ENCODE data around the gene RABGAP1L.

The RABGAP1L gene

DNA sequence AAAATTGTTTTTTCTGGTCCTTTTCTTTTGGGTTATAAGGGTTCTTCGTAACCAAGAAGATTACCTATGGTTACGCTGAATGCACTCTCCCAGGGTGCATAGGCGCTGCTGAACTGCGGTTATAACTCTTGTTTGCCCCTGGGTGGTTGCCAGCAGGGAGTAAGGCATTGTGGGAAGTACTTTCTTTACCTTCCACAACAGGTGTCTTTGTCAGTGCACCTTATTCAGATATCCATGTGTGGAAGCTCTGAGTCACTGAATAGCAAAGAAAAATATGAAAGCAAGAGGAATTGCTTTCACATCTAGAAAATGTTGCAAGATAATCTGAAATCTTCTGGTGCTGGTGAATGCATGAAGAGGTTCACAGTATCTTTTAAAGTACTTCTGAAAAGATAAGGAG lies 716.0 kb downstream of the RABGAP1L start:
- Histone ChIP-seq H3K36me3 (ENCODE audit: control insufficient read depth in 4 of 4, insufficient read depth in 4 of 4, low read length in 3 of 4) (no peaks in the 10 kb centered on the region), H3K27me3 (replicated peaks in 2 of 5; ENCODE audit: control insufficient read depth in 4 of 5, insufficient read depth in 5 of 5, low read length in 4 of 5) (no peaks in the 10 kb centered on the region), H3K4me3 (ENCODE audit: control insufficient read depth in 1 of 7, extremely low read depth in 1 of 7, insufficient read depth in 4 of 7, low read depth in 2 of 7, low read length in 6 of 7) (peak overlapping the region in 1 of 7 experiments; percentile 28), H3K9me3 (ENCODE audit: control extremely low read depth in 1 of 5, control insufficient read depth in 4 of 5, insufficient read depth in 2 of 5, low read depth in 1 of 5, low read length in 4 of 5) (no peaks in the 10 kb centered on the region), H3K27ac (ENCODE audit: insufficient read depth in 1 of 2, low read depth in 1 of 2, low read length in 2 of 2, poor library complexity in 1 of 2, severe bottlenecking in 2 of 2) (no peak overlapping the region), H3K4me1 (ENCODE audit: control extremely low read depth in 1 of 4, control insufficient read depth in 4 of 4, insufficient read depth in 4 of 4, low read length in 3 of 4) (peaks cover 0 to 16% (median 4%) of the 10 kb centered on the region in 4 experiments)
- ChIA-PET POLR2A (no interaction called here), CTCF (no interaction called here)
- peak in 1 of 3 donors; percentile 17 for DNase-seq
- 100% methylated on average over 1 of the region's 4 CpGs for WGBS (ENCODE audit: insufficient coverage)

DNA sequence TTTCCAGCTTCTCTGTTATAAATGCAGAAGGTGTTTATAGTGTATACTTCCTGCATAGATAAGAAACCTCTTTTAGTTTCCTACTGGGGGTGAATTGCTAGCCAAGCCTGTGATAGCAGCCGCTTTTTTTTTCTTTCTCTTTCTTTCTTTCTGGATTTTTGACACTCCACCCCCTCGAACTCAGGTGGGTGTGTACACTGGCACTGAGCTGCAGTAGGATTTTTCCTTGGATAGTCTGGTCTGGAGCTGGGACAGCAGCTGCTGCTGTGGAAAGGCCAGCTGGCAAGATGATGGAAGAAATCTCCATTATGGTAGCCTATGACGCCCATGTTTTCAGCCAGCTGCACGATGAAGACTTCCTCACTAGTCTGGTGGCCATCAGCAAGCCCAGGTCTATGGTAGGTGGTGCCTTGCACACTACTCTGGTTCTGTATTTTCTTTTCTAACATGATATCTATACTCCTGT lies 717.9 kb downstream of the RABGAP1L start:
- WGBS (ENCODE audit: insufficient coverage): 80% methylated on average over 2 of the region's 4 CpGs
- peak in 1 of 3 donors; percentile 6 for DNase-seq

GRCh38 chr1:174880171-174880570 lies 720.9 kb downstream of the RABGAP1L start:
- H3K27ac ChIP-seq (ENCODE audit: insufficient read depth in 1 of 2, low read depth in 1 of 2, low read length in 2 of 2, poor library complexity in 1 of 2, severe bottlenecking in 2 of 2): no peak overlapping the region
- no peaks in the 10 kb centered on the region for H3K27me3 ChIP-seq (replicated peaks in 2 of 5; ENCODE audit: control insufficient read depth in 4 of 5, insufficient read depth in 5 of 5, low read length in 4 of 5)
- CTCF ChIA-PET: no interaction called here
- DNase-seq: no peak
- peaks cover 0 to 6% (median 2%) of the 10 kb centered on the region in 4 experiments for H3K4me1 ChIP-seq (ENCODE audit: control extremely low read depth in 1 of 4, control insufficient read depth in 4 of 4, insufficient read depth in 4 of 4, low read length in 3 of 4)
- 100% methylated on average over 1 of the region's 3 CpGs for WGBS (ENCODE audit: insufficient coverage)
- no peaks in the 10 kb centered on the region for H3K36me3 ChIP-seq (ENCODE audit: control insufficient read depth in 4 of 4, insufficient read depth in 4 of 4, low read length in 3 of 4)
- POLR2A ChIA-PET: no interaction called here
- no peak overlapping the region for H3K4me3 ChIP-seq (ENCODE audit: control insufficient read depth in 1 of 7, extremely low read depth in 1 of 7, insufficient read depth in 4 of 7, low read depth in 2 of 7, low read length in 6 of 7)
- no peaks in the 10 kb centered on the region for H3K9me3 ChIP-seq (ENCODE audit: control extremely low read depth in 1 of 5, control insufficient read depth in 4 of 5, insufficient read depth in 2 of 5, low read depth in 1 of 5, low read length in 4 of 5)

More for the DNA sequence above, 717.9 kb downstream of the RABGAP1L start:
- Histone ChIP-seq H3K4me3 (ENCODE audit: control insufficient read depth in 1 of 7, extremely low read depth in 1 of 7, insufficient read depth in 4 of 7, low read depth in 2 of 7, low read length in 6 of 7) (no peak overlapping the region), H3K9me3 (ENCODE audit: control extremely low read depth in 1 of 5, control insufficient read depth in 4 of 5, insufficient read depth in 2 of 5, low read depth in 1 of 5, low read length in 4 of 5) (no peaks in the 10 kb centered on the region), H3K27me3 (replicated peaks in 2 of 5; ENCODE audit: control insufficient read depth in 4 of 5, insufficient read depth in 5 of 5, low read length in 4 of 5) (no peaks in the 10 kb centered on the region), H3K4me1 (ENCODE audit: control extremely low read depth in 1 of 4, control insufficient read depth in 4 of 4, insufficient read depth in 4 of 4, low read length in 3 of 4) (peaks cover 0 to 16% (median 4%) of the 10 kb centered on the region in 4 experiments), H3K36me3 (ENCODE audit: control insufficient read depth in 4 of 4, insufficient read depth in 4 of 4, low read length in 3 of 4) (no peaks in the 10 kb centered on the region), H3K27ac (ENCODE audit: insufficient read depth in 1 of 2, low read depth in 1 of 2, low read length in 2 of 2, poor library complexity in 1 of 2, severe bottlenecking in 2 of 2) (peak overlapping the region in 1 of 2 experiments; percentile 32)
- CTCF ChIA-PET: interaction anchor here (1.6 kb wide), 1 partner anchor 106 kb away, joined by 4 read pairs; no protein-coding TSS in a partner anchor
- POLR2A ChIA-PET: no interaction called here

GRCh38 chr1:174883409-174883808 lies 724.1 kb downstream of the RABGAP1L start:
- DNase-seq: peak in 1 of 3 donors; percentile 5
- POLR2A ChIA-PET: no interaction called here
- Histone ChIP-seq H3K27ac (ENCODE audit: insufficient read depth in 1 of 2, low read depth in 1 of 2, low read length in 2 of 2, poor library complexity in 1 of 2, severe bottlenecking in 2 of 2) (no peak overlapping the region), H3K4me1 (ENCODE audit: control extremely low read depth in 1 of 4, control insufficient read depth in 4 of 4, insufficient read depth in 4 of 4, low read length in 3 of 4) (peaks cover 0 to 4% (median 0%) of the 10 kb centered on the region in 4 experiments), H3K9me3 (ENCODE audit: control extremely low read depth in 1 of 5, control insufficient read depth in 4 of 5, insufficient read depth in 2 of 5, low read depth in 1 of 5, low read length in 4 of 5) (no peaks in the 10 kb centered on the region), H3K27me3 (replicated peaks in 2 of 5; ENCODE audit: control insufficient read depth in 4 of 5, insufficient read depth in 5 of 5, low read length in 4 of 5) (no peaks in the 10 kb centered on the region), H3K36me3 (ENCODE audit: control insufficient read depth in 4 of 4, insufficient read depth in 4 of 4, low read length in 3 of 4) (no peaks in the 10 kb centered on the region), H3K4me3 (ENCODE audit: control insufficient read depth in 1 of 7, extremely low read depth in 1 of 7, insufficient read depth in 4 of 7, low read depth in 2 of 7, low read length in 6 of 7) (no peak overlapping the region)
- CTCF ChIA-PET: interaction anchor here (2.1 kb wide), 1 partner anchor 100 kb away, joined by 5 read pairs; no protein-coding TSS in a partner anchor
- 88% methylated on average over 1 of the region's 1 CpG for WGBS (ENCODE audit: insufficient coverage)

GRCh38 chr1:174884038-174884437 lies 724.7 kb downstream of the RABGAP1L start:
- no peak overlapping the region for H3K27ac ChIP-seq (ENCODE audit: insufficient read depth in 1 of 2, low read depth in 1 of 2, low read length in 2 of 2, poor library complexity in 1 of 2, severe bottlenecking in 2 of 2)
- 100% methylated on average over 1 of the region's 3 CpGs for WGBS (ENCODE audit: insufficient coverage)
- peak in 1 of 3 donors; percentile 19 for DNase-seq
- H3K4me3 ChIP-seq (ENCODE audit: control insufficient read depth in 1 of 7, extremely low read depth in 1 of 7, insufficient read depth in 4 of 7, low read depth in 2 of 7, low read length in 6 of 7): no peak overlapping the region
- no peaks in the 10 kb centered on the region for H3K27me3 ChIP-seq (replicated peaks in 2 of 5; ENCODE audit: control insufficient read depth in 4 of 5, insufficient read depth in 5 of 5, low read length in 4 of 5)
- H3K4me1 ChIP-seq (ENCODE audit: control extremely low read depth in 1 of 4, control insufficient read depth in 4 of 4, insufficient read depth in 4 of 4, low read length in 3 of 4): peaks cover 0 to 4% (median 0%) of the 10 kb centered on the region in 4 experiments
- ChIA-PET CTCF (interaction anchor here (2.1 kb wide), 1 partner anchor 99 kb away, joined by 5 read pairs; no protein-coding TSS in a partner anchor), POLR2A (no interaction called here)
- no peaks in the 10 kb centered on the region for H3K9me3 ChIP-seq (ENCODE audit: control extremely low read depth in 1 of 5, control insufficient read depth in 4 of 5, insufficient read depth in 2 of 5, low read depth in 1 of 5, low read length in 4 of 5)
- H3K36me3 ChIP-seq (ENCODE audit: control insufficient read depth in 4 of 4, insufficient read depth in 4 of 4, low read length in 3 of 4): no peaks in the 10 kb centered on the region

DNA sequence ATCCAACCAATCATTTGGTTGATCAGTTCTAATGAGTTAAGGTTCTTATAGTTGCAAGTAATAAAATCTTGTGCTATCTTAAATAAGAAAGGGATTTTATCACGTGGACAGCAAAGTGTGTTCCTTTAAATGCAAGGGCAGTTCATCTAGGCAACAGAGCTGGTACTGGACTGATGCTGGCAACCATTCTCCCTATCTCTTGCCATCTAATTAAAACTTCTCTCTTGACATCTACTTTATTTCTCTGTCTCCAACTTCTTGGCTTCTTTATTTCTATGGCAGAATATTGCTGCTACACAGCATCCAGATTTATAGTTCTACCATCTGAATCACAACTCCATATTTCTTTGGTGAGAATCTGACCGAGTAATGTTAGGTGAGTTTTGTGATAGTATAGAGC lies 725.2 kb downstream of the RABGAP1L start:
- Histone ChIP-seq H3K27ac (ENCODE audit: insufficient read depth in 1 of 2, low read depth in 1 of 2, low read length in 2 of 2, poor library complexity in 1 of 2, severe bottlenecking in 2 of 2) (no peak overlapping the region), H3K4me3 (ENCODE audit: control insufficient read depth in 1 of 7, extremely low read depth in 1 of 7, insufficient read depth in 4 of 7, low read depth in 2 of 7, low read length in 6 of 7) (no peak overlapping the region), H3K9me3 (ENCODE audit: control extremely low read depth in 1 of 5, control insufficient read depth in 4 of 5, insufficient read depth in 2 of 5, low read depth in 1 of 5, low read length in 4 of 5) (no peaks in the 10 kb centered on the region), H3K27me3 (replicated peaks in 2 of 5; ENCODE audit: control insufficient read depth in 4 of 5, insufficient read depth in 5 of 5, low read length in 4 of 5) (no peaks in the 10 kb centered on the region), H3K4me1 (ENCODE audit: control extremely low read depth in 1 of 4, control insufficient read depth in 4 of 4, insufficient read depth in 4 of 4, low read length in 3 of 4) (peaks cover 0 to 4% (median 0%) of the 10 kb centered on the region in 4 experiments), H3K36me3 (ENCODE audit: control insufficient read depth in 4 of 4, insufficient read depth in 4 of 4, low read length in 3 of 4) (no peaks in the 10 kb centered on the region)
- WGBS (ENCODE audit: insufficient coverage): 100% methylated on average over 1 of the region's 2 CpGs
- CTCF ChIA-PET: interaction anchor here (2.1 kb wide), 1 partner anchor 99 kb away, joined by 5 read pairs; no protein-coding TSS in a partner anchor
- POLR2A ChIA-PET: no interaction called here
- DNase-seq: no peak

DNA sequence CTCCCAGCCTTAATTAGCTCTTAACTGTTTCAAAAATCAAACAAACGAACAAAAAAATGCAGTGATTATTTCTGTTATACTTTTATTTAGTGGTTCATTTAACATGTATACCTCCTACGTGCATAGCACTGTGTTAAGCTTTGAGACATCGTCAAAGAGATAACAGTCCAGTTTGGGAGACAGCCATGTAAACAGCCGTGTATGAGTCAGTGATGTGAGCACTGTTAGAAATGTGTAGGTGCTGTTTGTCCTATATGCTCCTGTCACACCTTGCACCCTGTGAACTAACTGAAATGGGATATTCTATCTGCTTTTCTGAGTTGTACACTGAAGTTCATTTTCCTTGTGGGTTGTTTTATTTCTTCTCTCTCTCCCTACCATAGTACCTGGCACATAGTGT lies 730.7 kb downstream of the RABGAP1L start:
- no peak for DNase-seq
- Histone ChIP-seq H3K9me3 (ENCODE audit: control extremely low read depth in 1 of 5, control insufficient read depth in 4 of 5, insufficient read depth in 2 of 5, low read depth in 1 of 5, low read length in 4 of 5) (no peaks in the 10 kb centered on the region), H3K27me3 (replicated peaks in 2 of 5; ENCODE audit: control insufficient read depth in 4 of 5, insufficient read depth in 5 of 5, low read length in 4 of 5) (no peaks in the 10 kb centered on the region), H3K36me3 (ENCODE audit: control insufficient read depth in 4 of 4, insufficient read depth in 4 of 4, low read length in 3 of 4) (no peaks in the 10 kb centered on the region), H3K4me3 (ENCODE audit: control insufficient read depth in 1 of 7, extremely low read depth in 1 of 7, insufficient read depth in 4 of 7, low read depth in 2 of 7, low read length in 6 of 7) (no peak overlapping the region), H3K27ac (ENCODE audit: insufficient read depth in 1 of 2, low read depth in 1 of 2, low read length in 2 of 2, poor library complexity in 1 of 2, severe bottlenecking in 2 of 2) (peak overlapping the region in 1 of 2 experiments; percentile 4), H3K4me1 (ENCODE audit: control extremely low read depth in 1 of 4, control insufficient read depth in 4 of 4, insufficient read depth in 4 of 4, low read length in 3 of 4) (no peaks in the 10 kb centered on the region)
- 100% methylated on average over 2 of the region's 4 CpGs for WGBS (ENCODE audit: insufficient coverage)
- CTCF ChIA-PET: interaction anchor here (1.0 kb wide), 1 partner anchor 42 kb away, joined by 3 read pairs; no protein-coding TSS in a partner anchor
- POLR2A ChIA-PET: no interaction called here
